ENCODE results near the gene NRG4. TPM values are rescaled to one million over a fixed set of nuclear protein-coding genes. Genes with fewer than 3 reads are reported as not detected.
"Not testable (repeated sequence)": the region's sequence is repeated elsewhere in the genome, so short reads cannot be mapped to it uniquely, and the experiment has no call there.

Gene NRG4
- total RNA-seq, 2 donors from 2014 or later: 1.1 to 3.7 TPM

DNA sequence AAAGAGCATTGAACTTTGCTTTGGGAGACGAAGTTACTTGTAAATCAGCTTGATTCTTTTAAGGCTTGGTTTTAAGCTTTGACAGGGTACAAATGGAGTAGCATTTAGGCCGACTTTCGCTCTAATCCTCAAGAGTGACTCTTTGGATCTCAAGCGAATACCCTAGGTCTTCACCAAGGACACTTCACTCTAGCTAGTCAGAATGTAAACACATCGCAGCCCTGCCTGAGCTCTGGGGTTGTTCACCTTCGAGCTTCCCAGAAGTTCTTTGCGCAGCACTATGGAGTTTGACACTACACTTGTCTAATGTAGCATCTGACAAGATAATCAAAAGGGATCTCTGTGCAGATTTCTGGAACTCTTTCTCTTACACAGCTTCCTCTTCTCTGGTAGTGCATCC lies 22.3 kb downstream of the NRG4 start:
- Histone ChIP-seq H3K4me3 (no peak overlapping the region), H3K27ac (no peak overlapping the region), H3K9ac (ENCODE audit: low read depth in 2 of 2, low read length in 2 of 2) (no peak overlapping the region), H3K4me1 (no peaks in the 10 kb centered on the region), H3K9me3 (no peaks in the 10 kb centered on the region), H3K36me3 (no peaks in the 10 kb centered on the region), H3K27me3 (no peaks in the 10 kb centered on the region)
- TF ChIP-seq, protein P1, sequence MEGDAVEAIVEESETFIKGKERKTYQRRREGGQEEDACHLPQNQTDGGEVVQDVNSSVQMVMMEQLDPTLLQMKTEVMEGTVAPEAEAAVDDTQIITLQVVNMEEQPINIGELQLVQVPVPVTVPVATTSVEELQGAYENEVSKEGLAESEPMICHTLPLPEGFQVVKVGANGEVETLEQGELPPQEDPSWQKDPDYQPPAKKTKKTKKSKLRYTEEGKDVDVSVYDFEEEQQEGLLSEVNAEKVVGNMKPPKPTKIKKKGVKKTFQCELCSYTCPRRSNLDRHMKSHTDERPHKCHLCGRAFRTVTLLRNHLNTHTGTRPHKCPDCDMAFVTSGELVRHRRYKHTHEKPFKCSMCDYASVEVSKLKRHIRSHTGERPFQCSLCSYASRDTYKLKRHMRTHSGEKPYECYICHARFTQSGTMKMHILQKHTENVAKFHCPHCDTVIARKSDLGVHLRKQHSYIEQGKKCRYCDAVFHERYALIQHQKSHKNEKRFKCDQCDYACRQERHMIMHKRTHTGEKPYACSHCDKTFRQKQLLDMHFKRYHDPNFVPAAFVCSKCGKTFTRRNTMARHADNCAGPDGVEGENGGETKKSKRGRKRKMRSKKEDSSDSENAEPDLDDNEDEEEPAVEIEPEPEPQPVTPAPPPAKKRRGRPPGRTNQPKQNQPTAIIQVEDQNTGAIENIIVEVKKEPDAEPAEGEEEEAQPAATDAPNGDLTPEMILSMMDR (IDR thresholded peaks at IDR 0.05): no peak
- no peak for DNase-seq
- intact Hi-C loops (cut with DNase I): no loop called here

DNA sequence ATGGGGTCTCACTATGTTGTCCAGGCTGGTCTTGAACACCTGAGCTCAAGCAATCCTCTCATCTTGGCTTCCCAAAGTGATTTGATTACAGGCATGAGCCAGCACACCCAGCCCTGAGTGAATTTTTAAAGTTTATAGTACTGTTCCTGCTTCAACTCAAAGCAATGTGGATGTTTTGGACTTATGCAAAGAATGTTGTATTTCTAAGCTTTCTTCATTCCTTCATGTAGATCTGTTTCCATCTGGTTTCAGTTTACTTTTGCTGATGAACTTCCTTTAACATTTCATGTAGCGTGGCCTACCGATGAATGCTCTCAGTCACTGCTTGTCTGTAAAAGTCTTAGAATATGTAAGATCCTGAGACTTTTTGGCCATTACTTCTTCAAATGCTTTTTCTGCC lies 23.2 kb downstream of the NRG4 start:
- H3K4me3 ChIP-seq: no peak overlapping the region
- TF ChIP-seq, protein P1 (IDR thresholded peaks at IDR 0.05): no peak
- no peak for DNase-seq
- no peaks in the 10 kb centered on the region for H3K4me1 ChIP-seq
- no peak overlapping the region for H3K27ac ChIP-seq
- H3K9ac ChIP-seq (ENCODE audit: low read depth in 2 of 2, low read length in 2 of 2): no peak overlapping the region
- no peaks in the 10 kb centered on the region for H3K9me3 ChIP-seq
- intact Hi-C loops (cut with DNase I): no loop called here
- H3K27me3 ChIP-seq: no peaks in the 10 kb centered on the region
- H3K36me3 ChIP-seq: no peaks in the 10 kb centered on the region

DNA sequence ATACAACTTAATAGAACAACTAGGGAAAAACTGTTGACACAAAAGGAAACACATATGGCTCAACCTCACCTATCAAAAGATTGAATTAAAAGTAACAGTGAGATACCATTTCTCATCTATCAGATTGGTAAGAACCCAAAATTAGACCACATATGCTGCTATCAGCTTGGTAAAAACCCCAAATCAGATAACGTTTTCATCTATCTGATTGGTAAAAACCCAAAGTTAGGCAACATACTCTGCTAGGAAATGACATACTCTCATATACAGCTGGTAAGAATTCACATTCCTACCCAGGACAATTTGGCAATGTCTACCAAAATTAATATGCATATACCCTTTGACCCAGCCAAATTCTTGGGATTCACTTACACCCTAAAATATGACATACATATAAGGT lies 26.3 kb downstream of the NRG4 start:
- TF ChIP-seq, protein P1 (IDR thresholded peaks at IDR 0.05): no peak
- intact Hi-C loops (cut with DNase I): no loop called here
- no peak overlapping the region for H3K27ac ChIP-seq
- no peaks in the 10 kb centered on the region for H3K4me1 ChIP-seq
- no peaks in the 10 kb centered on the region for H3K36me3 ChIP-seq
- H3K9me3 ChIP-seq: no peaks in the 10 kb centered on the region
- no peak overlapping the region for H3K4me3 ChIP-seq
- DNase-seq: no peak
- no peaks in the 10 kb centered on the region for H3K27me3 ChIP-seq
- no peak overlapping the region for H3K9ac ChIP-seq (ENCODE audit: low read depth in 2 of 2, low read length in 2 of 2)

DNA sequence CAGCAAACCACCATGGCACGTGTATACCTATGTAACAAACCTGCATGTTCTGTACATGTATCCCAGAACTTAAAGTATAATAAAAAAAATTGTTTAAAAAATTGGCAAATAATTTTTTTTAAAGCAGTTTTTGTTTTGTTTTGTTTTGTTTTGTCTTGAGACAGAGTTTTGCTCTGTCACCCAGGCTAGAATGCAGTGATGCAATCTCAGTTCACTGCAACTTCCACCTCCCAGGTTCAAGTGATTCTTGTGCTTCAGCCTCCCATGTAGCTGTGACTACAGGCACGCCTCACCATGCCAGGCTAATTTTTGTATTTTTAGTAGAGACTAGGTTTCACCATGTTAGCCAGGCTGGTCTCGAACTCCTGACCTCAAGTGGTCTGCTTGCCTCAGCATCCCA lies 27.5 kb downstream of the NRG4 start:
- H3K9ac ChIP-seq (ENCODE audit: low read depth in 2 of 2, low read length in 2 of 2); H3K4me3 ChIP-seq; H3K27ac ChIP-seq; H3K9me3 ChIP-seq; H3K27me3 ChIP-seq; DNase-seq; H3K4me1 ChIP-seq; intact Hi-C loops (cut with DNase I); H3K36me3 ChIP-seq: not testable (repeated sequence)

DNA sequence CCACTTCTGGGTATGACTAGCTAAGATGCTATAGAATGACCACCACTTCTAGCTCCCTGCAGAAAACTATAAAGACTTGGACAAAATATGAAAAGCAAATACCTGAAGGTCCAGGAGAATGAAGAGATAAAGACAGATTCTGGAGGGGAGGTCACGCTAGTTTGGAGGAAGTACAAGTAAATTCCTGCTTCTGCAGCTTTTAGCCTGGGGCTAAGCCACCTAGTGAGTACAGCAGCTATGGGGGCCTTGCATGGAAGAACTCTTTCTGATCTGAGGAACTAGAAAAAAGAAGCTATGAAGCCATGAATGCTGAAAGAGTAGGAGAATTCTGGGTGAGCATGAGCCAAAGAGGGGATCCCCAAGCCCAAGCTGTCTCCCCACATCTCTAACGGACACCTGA lies 29.8 kb downstream of the NRG4 start:
- Histone ChIP-seq H3K27ac (no peak overlapping the region), H3K27me3 (no peaks in the 10 kb centered on the region), H3K36me3 (no peaks in the 10 kb centered on the region), H3K4me1 (no peaks in the 10 kb centered on the region), H3K4me3 (no peak overlapping the region), H3K9ac (ENCODE audit: low read depth in 2 of 2, low read length in 2 of 2) (no peak overlapping the region), H3K9me3 (no peaks in the 10 kb centered on the region)
- no peak for DNase-seq
- intact Hi-C loops (cut with DNase I): no loop called here
- TF ChIP-seq, protein P1 (IDR thresholded peaks at IDR 0.05): no peak

DNA sequence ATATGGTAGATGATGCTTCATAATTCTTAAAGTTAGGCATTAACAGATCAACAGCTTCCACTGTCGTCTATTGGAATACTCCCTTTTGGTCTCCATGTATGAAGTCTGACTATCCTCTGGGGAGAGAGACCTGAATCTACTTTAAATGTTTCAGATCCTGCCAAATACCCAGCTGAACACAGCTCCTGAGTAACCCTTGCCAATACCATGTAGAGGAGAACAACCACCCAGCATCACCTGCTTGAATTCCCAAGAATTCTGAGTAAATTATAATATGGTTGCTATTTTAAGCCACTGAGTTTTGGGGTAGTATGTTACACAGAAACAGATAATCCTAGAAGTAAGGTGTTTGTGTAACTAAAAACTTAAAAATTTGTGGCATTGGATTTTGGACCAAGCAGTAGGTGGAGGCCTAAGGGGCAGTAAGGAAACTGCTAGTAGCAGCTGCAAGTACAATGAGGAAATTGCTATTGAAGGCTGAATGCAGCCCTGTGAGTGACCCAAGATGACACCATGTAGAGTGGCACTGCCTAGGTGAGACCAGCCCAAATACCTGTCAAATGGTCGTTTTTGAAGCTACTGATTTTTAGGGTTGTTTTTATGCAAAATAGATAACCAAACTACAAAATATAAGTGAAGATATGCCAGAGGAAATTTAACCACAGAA lies 30.9 kb downstream of the NRG4 start:
- H3K4me3 ChIP-seq: no peak overlapping the region
- TF ChIP-seq, protein P1 (IDR thresholded peaks at IDR 0.05): no peak
- H3K9me3 ChIP-seq: no peaks in the 10 kb centered on the region
- intact Hi-C loops (cut with DNase I): no loop called here
- no peaks in the 10 kb centered on the region for H3K4me1 ChIP-seq
- no peak overlapping the region for H3K9ac ChIP-seq (ENCODE audit: low read depth in 2 of 2, low read length in 2 of 2)
- no peaks in the 10 kb centered on the region for H3K36me3 ChIP-seq
- no peaks in the 10 kb centered on the region for H3K27me3 ChIP-seq
- H3K27ac ChIP-seq: no peak overlapping the region
- DNase-seq: no peak

DNA sequence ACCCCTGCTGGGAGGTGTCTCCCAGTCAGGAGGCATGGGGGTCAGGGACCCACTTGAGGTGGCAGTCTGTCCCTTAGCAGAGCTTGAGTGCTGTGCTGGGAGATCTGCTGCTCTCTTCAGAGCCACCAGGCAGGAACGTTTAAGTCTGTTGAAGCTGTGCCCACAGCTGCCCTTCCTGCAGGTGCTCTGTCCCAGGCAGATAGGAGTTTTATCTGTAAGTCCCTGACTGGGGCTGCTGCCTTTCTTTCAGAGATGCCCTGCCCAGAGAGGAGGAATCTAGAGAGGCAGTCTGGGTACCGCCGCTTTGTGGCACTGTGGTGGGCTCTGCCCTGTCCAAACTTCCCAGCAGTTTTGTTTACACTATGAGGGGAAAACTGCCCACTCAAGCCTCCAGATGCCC lies 35.5 kb downstream of the NRG4 start:
- H3K9ac ChIP-seq (ENCODE audit: low read depth in 2 of 2, low read length in 2 of 2); H3K27me3 ChIP-seq; H3K36me3 ChIP-seq; H3K4me3 ChIP-seq; DNase-seq; H3K9me3 ChIP-seq; H3K4me1 ChIP-seq; intact Hi-C loops (cut with DNase I); H3K27ac ChIP-seq: not testable (repeated sequence)

Measured in colonic mucosa (tissue), 4 donors.